Cortex of kidney (tissue), 1 donor: ENCODE results near the gene UTP3.
"Not testable (repeated sequence)": the region's sequence is repeated elsewhere in the genome, so short reads cannot be mapped to it uniquely, and the experiment has no call there.

Experiments used
- DNase-seq: peaks from one replicate; lab custom pipeline; 2025; lab: John Stamatoyannopoulos, UW

Gene UTP3

GRCh38 chr4:70687821-70688794, at the start of gene UTP3:
Gene UTP3, plus strand, starts transcription at chr4:70688532. Its CDS starts 146 bp downstream, at chr4:70688678.
- peak; percentile 23 for DNase-seq

GRCh38 chr4:70640192-70640591, 48.1 kb upstream of the UTP3 start:
- no peak for DNase-seq

- not testable (repeated sequence) for DNase-seq
These were observed 37.6 kb upstream of the UTP3 start for GRCh38 chr4:70650741-70651140.

- DNase-seq: no peak
These were observed 36.3 kb upstream of the UTP3 start for GRCh38 chr4:70651864-70652506.

GRCh38 chr4:70654605-70655011, 33.7 kb upstream of the UTP3 start:
- no peak for DNase-seq

- no peak for DNase-seq
These were observed 31.0 kb upstream of the UTP3 start for GRCh38 chr4:70657326-70657725.

- DNase-seq: no peak
These were observed 29.9 kb upstream of the UTP3 start for GRCh38 chr4:70658418-70658817.

GRCh38 chr4:70660106-70660505, 28.2 kb upstream of the UTP3 start:
- no peak for DNase-seq

- DNase-seq: not testable (repeated sequence)
These were observed 26.9 kb upstream of the UTP3 start for GRCh38 chr4:70661309-70661922.

GRCh38 chr4:70666369-70666768, 22.0 kb upstream of the UTP3 start, which contains the start of gene JCHAIN:
Gene JCHAIN, minus strand, starts transcription at chr4:70666508. Its CDS starts 18 bp downstream, at chr4:70666490.
- no peak for DNase-seq

GRCh38 chr4:70667740-70668535, 20.4 kb upstream of the UTP3 start:
- no peak for DNase-seq

GRCh38 chr4:70670332-70671014, 17.9 kb upstream of the UTP3 start:
- no peak for DNase-seq

GRCh38 chr4:70671091-70671490, 17.2 kb upstream of the UTP3 start:
- no peak for DNase-seq

GRCh38 chr4:70674191-70674590, 14.1 kb upstream of the UTP3 start:
- no peak for DNase-seq

- DNase-seq: no peak
These were observed 13.6 kb upstream of the UTP3 start for GRCh38 chr4:70674731-70675130.

GRCh38 chr4:70676554-70677090, 11.7 kb upstream of the UTP3 start:
- DNase-seq: no peak

- no peak for DNase-seq
These were observed 9.8 kb upstream of the UTP3 start for GRCh38 chr4:70678383-70678999.

GRCh38 chr4:70680934-70681333, 7.4 kb upstream of the UTP3 start:
- no peak for DNase-seq

- DNase-seq: no peak
These were observed 6.6 kb upstream of the UTP3 start for GRCh38 chr4:70681704-70682103.

GRCh38 chr4:70682142-70682541, 6.2 kb upstream of the UTP3 start:
- DNase-seq: not testable (repeated sequence)
